Omental fat pad (tissue), 4 donors: ENCODE measurements around the gene CELSR1. TPM values are rescaled to one million over a fixed set of nuclear protein-coding genes. Genes with fewer than 3 reads are reported as not detected.

Experiments used
- ATAC-seq: fragments of 150-250 bp; one replicate; pipeline ENCODE4 v1.9.1; 2016; ENCODE audit warnings: mild to moderate bottlenecking, moderate library complexity; ENCODE audit not compliant: low FRiP score
- DNase-seq: peaks from one replicate; pipeline ENCODE4 v3.0.0-alpha.2; 2019; ENCODE audit warnings: low spot score
- total RNA-seq, 4 donors: library from RNA; depleted of rRNA; stranded (reverse); fragments of >200 nt; gene quantifications; one replicate each; pipeline ENCODE4 v1.1.0, GENCODE V29; 2016
- TF ChIP-seq, protein P1 (sequence below), 3 donors: fragments of 450-650 bp; IDR thresholded peaks; one replicate each; pipeline ENCODE4 v1.5.1; 2016 to 2017; ENCODE audit warnings: antibody characterized with exemption in 3 of 3, mild to moderate bottlenecking in 3 of 3, moderate library complexity in 2 of 3

CELSR1 gene
- total RNA-seq, 4 donors from 2014 or later, result 1.3 to 5.9 (median 2.7) TPM

DNA sequence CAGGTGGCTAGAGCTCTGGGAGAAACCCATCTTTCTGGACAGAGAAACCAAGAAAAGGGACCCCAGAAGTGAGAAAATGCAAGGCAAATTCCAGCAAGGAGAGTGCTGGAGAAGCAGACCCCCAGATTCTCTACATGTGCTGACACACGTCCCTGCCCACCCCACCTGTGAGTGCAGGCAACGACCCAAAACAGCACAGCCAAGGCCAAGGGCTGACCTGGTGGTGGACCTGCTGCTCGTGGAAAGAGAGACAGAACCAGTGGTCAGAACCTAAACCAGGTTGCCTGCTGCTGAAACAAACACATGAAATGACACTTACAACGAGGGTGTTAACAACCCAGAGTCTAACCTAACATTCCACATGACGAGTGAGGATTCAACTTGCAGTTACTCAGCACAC lies 177.3 kb downstream of the CELSR1 start:
- no peak for ATAC-seq
- no peak for DNase-seq
- TF ChIP-seq, protein P1, sequence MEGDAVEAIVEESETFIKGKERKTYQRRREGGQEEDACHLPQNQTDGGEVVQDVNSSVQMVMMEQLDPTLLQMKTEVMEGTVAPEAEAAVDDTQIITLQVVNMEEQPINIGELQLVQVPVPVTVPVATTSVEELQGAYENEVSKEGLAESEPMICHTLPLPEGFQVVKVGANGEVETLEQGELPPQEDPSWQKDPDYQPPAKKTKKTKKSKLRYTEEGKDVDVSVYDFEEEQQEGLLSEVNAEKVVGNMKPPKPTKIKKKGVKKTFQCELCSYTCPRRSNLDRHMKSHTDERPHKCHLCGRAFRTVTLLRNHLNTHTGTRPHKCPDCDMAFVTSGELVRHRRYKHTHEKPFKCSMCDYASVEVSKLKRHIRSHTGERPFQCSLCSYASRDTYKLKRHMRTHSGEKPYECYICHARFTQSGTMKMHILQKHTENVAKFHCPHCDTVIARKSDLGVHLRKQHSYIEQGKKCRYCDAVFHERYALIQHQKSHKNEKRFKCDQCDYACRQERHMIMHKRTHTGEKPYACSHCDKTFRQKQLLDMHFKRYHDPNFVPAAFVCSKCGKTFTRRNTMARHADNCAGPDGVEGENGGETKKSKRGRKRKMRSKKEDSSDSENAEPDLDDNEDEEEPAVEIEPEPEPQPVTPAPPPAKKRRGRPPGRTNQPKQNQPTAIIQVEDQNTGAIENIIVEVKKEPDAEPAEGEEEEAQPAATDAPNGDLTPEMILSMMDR (IDR thresholded peaks at IDR 0.05), result no peak

DNA sequence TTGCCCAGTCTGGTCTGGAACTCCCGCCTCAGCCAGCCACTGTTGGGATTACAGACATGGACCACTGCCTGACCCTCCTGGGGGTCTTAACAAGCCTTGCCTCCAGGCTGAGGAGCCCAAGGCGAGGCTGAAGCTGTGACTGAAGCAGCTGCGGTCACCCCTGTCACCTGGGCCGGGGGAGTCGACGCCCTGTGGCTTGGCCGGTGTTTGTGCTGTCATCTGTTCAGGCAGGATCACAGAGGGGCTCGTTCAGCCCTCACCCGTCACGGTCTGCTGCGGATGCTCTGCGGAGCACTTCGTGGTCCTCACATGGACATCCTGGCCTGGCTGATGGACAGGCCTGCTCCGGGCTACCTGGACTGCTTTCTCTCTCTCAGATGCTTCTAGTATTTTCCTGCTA lies 178.1 kb downstream of the CELSR1 start:
- DNase-seq (no peak), ATAC-seq (no peak)
- TF ChIP-seq, protein P1 (IDR thresholded peaks at IDR 0.05), result no peak

DNA sequence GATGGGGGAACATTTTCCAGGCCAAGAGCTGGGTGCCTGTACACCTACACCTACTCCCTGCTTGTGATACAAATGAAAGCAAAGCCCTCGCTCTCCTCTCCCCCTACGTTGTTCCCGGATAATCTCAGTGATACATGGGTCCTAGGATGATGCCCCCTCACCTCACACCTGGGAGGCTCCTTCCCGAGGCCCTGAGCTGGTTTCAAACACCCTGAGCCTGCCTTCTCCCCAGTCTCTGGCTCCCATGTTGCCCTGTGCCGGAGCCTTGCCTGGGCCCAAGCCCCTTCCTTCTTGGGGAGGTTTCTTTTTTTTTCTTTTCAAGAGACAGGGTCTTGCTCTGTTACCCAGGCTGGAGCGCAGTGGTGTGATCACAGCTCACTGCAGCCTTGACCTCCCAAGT lies 178.7 kb downstream of the CELSR1 start:
- ATAC-seq, result no peak
- DNase-seq, result no peak
- TF ChIP-seq, protein P1 (IDR thresholded peaks at IDR 0.05), result no peak

DNA sequence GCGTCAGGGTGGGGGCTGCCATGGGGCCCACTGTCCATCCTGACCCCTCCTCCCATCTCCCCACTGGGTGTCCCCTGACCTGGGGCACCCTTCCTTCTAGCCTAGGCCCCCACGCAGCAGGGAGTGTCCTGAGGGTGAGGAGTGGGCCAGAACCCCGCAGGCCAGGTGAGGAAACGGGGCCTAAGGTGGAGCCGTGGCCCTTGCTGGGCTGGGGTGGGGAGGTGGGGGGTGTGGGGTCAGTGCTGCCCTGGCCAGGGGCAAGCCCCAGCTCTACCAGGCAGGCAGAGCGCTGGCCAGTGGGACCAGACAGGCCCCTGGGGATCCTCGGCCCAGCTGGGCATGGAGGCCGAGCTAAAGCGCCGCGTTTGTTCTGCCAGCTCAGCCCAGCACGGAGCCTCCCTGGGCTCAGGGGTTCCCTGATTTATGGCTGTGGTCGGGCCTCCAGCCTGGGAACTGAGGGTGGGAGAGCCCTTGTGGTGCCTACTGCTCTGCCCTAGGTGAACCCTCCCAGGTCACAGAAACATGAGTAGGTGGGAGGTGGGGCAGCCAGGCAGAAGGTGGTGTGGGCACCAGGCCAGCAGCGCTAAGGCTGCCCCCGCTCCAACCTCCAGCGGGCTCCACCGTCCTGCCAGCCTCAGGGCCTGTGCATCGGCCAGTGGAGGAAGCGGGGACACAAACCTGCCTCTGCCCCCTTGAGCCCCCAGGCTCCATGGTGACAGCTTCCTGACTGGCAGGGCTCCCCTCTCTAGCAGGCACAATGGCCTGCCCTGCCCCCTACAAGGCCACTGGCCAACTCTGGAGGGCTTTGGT lies 179.5 kb downstream of the CELSR1 start:
- ATAC-seq (no peak), DNase-seq (no peak)
- TF ChIP-seq, protein P1 (IDR thresholded peaks at IDR 0.05), result no peak

DNA sequence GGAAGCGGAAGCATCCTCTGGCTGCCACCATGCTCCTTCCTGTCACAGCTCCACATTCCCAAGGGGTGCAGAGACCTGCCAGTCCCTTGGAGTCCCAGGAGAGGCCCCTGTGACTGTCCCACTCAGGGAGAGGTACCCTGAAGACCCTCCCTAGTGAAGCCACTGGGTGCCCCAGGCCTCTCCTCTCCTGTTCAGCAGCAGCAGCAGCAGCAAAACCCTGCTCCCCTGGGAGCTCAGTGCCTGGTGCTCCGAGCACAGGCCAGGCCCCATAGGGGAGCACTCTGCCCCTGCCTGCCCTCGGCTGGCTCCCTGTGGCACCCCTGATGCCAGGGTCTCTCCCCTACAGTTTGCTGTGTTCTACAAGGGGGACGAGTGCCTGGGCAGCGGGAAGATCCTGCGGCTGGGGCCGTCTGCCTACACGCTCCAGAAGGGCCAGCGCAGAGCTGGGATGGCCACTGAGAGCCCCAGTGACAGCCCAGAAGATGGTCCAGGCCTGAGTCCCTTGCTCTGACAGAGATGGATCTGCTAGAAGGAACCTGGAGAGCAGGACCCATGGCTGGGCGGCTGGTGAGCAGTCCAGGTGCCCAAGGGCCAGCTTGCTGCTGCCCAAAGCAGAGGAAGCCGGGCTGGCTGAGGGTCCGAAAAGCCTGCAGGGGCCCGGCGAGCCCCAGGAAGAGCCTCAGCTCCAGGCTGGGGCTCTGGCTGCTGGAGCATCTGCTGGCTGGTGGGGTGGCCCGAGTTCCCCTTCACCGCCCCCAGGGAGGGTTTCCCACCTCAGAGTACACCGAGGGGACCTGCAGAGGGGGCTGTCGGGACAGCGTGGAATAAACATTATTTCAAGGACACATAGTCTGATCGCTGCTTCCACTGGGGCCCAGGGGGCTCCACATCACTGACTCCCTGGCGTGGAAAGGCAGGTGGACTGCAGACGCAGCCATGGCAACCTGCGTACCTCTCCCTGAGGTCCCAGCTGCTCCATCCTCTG lies 180.6 kb downstream of the CELSR1 start:
- no peak for ATAC-seq
- TF ChIP-seq, protein P1 (IDR thresholded peaks at IDR 0.05), result no peak
- DNase-seq, result no peak

DNA sequence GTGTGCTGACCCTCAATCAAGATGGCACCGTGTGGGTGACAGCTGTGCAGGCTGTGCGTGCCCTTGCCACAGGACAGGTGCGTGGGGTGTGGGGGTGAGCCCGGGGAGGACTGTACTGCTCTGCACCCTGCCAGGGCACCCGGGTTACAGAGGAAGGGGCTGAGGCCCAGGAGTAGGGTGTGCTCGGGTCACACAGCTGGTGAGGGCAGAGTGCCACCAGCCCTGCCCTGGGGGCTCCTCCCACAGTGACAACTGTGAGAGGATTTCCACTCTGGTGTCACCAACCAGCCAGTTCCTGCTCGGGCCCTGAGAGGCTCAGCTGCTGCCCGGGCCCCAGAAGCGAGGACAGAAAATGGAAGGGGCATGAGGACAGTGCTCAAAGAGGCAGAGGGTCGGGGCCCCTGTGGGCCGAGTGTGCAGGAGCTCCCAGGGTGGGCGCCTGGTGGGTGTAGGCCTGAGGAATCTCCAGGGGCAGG lies 181.4 kb downstream of the CELSR1 start:
- DNase-seq, result no peak
- no peak for ATAC-seq
- TF ChIP-seq, protein P1 (IDR thresholded peaks at IDR 0.05), result no peak
